Activated T-cell treated with anti-CD3 and anti-CD28 coated beads, Interleukin-2, amount 50 U/mL, for 48 hours (primary cell): ENCODE results near the gene SHISA7.
"Not testable (repeated sequence)": the region's sequence is repeated elsewhere in the genome, so short reads cannot be mapped to it uniquely, and the experiment has no call there.

Source experiments
- DNase-seq, 2 experiments: peaks; one replicate each; pipeline ENCODE4 v3.0.0-alpha.2; 2020

SHISA7 gene

DNA sequence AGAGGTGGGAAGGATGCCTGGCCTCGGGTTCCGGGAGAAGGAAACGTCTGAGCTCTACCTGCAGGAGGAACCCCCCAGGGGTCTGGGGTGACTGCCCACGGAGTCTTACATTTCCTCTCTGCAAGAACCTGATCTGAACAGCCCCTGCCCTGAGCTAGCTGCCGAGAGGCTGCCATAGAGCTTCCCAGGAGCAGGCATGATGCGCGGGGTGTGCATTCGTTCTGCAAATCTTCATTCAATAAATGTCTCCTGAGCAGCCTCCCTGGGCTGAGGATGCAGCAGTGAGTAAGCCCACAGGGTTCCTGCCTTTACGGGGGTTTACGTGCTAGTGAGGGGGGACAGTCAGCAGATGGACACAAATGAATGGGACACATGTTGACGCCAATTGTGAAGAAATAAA lies 1.5 kb upstream of the SHISA7 start:
- no peak for DNase-seq

DNA sequence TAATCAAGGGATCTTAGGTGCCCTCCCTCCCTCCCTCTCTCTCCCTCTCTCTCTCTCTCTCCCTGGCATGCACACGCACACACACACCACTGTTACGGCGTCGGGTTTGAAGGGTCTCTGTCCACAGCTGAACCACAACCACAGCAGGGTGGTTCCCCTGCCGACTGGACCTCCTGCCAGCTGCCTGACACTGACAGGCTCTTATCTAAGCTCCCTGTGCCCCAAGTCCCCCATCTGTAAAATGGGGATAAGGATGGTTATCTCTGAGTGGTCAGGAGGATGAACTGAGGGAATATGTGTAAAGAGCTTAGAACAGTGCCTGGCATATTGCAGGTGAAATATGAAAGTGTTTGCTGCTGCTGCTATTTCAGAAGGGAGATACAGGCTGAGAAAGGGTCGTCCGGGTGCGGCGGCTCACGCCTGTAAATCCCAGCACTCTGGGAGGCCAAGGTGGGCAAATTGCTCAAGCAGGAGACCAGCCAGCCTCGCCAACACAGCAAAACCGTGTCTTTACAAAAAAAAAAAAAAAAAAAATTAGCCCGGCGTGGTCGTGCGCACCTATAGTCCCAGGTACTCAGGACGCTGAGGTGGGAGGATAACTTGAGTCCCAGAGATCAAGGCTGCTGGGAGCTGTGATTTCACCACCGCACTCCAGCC lies 852 bp upstream of the SHISA7 start:
- no peak for DNase-seq

DNA sequence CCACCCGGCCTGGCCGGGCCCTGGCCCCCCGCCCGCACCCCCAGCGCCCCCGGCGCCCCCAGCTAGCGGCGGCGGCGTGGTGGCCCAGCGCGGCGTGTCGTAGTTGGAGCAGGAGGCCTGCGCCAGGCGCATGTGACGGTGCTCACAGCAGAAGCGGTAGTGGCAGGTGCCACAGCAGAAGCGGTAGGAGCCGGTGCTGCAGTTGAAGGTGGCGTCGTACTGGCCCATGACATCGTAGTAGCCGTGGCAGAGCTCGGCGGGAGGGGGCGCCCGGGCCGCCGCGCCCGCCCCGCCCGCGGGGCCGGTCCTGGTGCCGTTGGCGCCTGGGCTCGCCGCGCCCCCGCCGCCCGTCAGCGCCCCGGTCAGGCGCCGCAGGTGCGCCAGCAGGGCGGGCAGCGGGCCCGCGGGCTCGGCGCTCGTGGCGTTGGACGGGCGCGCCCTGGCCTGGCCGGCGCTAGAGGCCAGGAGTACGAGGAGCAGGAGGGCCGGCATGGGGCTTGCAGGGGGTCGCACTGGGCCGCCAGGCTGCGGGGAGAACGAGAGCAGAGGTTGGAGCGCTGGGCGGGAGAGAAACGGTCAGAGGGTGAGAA lies 633 bp downstream of the SHISA7 start:
- DNase-seq, result no peak

DNA sequence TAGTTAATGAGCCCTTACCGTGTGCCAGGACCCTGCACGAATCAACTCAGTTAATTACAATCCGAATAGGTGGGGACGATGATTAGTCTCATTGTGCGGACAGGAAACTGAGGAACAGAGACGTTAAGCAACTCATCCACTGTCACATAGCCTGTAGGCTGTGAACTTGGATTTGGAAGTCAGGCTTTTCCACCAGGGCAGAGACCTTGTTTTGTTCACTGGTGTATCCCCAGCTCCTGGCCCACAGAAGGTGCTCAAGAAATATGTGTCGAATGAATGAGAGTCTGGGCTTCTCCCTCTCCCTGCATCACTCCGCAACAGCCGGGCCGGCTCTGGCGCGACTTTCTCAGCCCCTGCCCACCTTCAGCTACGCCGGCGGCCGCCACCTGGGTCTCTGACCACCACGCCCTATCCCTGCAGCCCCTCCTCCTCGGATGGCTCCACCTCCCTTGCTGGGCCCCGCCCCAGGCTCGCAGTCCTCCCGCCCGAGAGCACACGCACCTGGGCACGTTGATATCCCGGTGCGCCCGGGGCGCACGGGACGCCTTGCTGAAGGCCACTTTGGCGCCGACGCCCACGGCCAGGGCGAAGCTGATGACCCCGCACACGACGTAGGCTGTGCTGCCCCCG lies 1.3 kb downstream of the SHISA7 start:
- peak in 1 of 2 experiments; percentile 54 for DNase-seq

DNA sequence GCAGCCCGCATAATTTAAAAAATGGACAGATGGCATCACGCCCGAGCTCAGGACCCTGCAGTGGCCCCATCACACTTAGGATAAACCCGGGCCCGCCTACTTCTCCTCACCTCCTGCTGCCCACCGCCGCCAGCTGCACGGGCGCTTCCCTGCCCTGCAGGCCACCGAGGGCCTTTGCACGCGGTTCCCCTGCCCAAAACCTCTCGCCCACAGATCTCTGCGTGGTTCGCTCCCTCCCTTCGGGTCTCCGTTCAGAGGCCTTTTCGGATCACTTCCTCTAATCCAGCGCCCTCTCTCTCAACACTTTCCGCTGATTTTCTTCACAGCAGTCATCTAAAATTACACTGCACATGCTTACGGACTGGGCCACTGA lies 1.8 kb downstream of the SHISA7 start:
- no peak for DNase-seq

DNA sequence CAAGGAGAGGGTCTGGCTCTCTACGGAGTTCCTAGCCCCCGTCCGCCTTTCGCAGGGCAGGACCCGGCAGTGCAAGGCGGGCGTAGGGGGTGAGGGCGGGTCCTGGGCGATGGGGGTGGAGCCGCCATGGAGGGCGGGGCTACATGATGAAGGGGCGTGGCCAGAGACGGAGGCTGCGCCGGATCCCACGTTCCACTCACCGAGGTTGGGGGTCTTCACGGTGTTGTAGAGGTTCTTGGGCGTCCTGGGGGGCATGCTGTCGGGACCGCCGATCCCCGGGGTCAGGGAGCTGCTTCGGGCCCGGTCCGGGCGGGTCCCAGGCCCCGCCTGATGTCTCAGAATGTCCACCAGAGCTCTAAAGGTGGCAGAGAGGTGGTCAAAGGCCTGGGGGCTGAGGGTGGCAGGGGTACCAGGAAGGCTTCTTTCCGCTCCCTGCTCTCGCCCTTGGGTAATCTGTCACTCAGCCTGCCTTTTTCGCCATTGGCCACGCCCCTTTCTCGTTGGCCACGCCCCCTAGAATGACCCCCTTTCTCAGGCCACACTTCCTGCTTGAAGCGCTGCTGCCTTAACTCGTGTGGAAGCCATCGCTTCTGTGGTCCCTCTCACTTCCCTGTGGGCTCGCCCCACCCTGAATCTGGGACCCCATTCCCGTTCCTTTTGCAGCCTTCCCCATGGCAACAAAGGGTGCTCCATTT lies 2.5 kb downstream of the SHISA7 start:
- DNase-seq, result peak in 1 of 2 experiments; percentile 55

DNA sequence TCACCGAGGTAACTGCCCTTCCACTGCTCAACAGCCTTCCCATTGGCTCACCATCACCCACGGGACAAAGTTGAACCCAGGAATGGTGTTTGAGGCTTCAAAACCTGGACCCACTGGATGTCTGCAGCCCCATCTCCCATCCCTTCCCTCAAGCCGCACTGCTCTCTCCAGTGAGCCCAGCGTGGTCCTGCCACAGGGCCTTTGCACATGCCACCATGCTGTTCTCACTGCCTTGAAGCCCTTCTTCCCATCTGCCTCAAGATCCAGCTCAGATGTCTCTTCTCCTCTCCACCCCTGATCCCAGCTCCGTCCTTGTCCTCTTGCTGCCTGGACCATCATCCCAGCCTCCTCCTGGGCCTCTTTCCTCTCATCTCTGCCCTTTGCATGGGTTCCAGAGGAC lies 4.0 kb downstream of the SHISA7 start:
- no peak for DNase-seq

DNA sequence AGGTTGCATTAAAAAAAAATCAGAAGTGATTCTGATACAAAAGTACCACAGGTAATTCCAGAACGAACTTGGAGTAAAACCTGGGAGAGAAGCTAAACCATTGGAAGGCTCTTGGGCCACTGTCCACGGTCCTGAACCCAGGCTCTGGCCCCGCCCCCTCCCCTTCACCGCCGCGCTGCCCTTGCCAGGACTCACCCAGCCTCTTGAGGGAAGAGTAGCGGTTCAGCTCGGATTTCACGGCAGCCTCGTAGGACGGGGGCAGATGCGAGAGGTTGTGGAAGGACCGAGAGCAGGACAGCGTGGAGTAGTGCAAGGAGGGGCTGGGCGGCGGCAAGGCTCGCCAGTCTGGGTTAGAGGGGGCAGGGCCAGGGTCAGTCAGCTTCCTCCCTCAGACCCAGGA lies 5.7 kb downstream of the SHISA7 start:
- no peak for DNase-seq

DNA sequence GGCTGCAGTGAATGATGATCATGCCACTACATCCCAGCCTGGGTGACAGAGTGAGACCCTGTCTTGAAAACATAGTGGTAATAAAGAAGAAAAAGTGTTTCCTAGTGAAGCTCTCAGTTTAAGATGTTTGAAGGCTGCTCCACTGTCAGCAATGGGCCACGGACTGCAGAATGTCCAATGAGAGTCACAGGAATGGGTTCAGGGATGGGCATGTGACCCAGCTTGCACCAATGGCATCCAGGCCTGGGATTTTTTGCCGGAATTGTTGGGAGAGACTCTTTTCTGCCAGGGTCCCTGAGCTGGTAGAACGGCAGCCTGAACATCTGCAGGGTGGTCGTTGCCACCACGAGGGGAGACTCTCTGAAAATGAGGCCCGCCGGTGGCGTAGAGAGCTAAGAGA lies 6.3 kb downstream of the SHISA7 start:
- DNase-seq, result no peak

DNA sequence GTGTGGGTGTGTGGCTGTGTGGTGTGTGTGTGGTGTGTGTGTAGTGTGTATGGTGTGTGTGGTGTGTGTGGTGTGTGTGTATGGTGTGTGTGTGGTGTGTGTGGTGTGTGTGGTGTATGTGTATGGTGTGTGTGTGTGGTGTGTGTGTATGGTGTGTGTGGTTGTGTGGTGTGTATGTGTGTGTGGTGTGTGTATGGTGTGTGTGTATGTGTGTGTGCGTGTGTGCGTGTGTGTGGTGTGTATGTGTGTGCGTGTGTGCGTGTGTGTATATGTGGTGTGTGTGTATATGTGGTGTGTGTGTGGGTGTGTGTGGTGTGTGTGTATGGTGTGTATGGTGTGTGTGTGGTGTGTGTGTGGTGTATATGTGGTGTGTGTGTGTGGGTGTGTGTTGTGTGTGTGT lies 8.1 kb downstream of the SHISA7 start:
- DNase-seq, result no peak

DNA sequence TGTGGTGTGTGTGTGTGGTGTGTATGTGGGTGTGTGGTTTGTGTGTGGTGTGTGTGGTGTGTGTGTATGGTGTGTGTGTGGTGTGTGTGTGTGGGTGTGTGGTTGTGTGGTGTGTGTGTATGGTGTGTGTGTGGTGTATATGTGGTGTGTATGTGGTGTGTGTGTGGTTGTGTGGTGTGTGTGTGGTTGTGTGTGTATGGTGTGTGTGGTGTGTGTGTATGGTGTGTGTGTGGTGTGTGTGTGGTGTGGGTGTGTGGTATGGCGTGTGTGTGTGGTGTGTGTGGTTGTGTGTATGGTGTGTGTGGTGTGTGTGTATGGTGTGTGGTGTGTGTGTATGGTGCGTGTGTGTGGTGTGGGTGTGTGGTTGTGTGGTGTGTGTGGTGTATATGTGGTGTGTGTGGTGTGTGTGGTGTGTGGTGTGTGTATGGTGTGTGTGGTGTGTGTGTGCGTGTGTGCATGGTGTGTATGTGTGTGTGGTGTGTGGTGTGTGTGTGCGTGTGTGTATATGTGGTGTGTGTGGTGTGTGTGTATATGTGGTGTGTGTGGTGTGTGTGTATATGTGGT lies 8.7 kb downstream of the SHISA7 start:
- no peak for DNase-seq

DNA sequence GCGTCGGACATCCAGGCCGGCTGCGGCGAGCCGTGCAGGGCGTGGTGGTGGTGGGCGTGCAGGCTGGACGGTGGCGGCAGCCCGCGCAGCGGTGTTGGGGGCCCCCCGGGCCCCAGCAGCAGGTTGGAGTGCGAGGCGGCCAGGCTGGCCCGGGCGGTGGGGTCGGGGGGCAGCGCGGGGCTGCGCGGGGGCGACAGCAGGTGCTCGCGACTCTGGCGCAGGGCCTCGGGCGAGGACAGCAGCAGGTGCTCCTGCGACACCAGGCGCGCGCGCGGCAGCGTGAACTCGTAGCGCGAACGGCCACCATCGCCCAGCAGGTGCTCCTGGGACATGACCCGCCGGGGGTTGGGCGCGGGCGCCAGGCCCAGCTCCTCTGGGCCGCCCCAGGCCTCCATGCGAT lies 9.8 kb downstream of the SHISA7 start:
- DNase-seq, result no peak

DNA sequence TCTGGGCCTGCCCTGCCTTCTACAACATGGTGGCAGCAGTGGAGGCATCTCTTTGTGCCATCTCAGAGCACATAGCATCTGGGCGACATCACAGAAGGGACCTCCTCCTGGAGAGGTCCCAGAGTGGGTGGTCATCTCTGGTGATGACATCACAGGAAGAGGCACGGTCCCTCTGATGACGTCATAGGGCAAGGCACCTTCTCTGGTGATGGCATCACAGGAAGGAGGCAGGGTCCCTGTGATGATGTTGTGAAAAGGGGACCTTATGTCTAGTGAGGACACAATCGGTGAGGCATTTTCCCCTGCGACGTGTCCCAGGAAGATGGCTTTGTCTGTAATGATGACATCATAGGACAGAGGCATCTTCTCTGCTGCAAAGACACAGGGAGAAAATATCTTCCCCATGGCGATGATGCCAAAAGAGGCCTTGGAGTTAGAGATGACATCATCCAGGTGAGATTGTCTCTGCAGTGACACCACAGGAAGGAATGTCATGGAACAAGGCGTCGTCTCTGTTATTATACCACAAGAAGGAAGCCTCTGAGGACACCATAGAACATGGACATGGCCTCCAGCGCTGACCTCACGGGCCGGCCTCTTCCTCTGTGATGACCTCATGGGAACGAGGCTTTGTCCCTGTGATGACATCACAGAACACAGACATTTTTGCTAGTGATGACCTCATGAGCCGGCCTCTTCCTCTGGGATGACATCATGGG lies 10.7 kb downstream of the SHISA7 start:
- no peak for DNase-seq

DNA sequence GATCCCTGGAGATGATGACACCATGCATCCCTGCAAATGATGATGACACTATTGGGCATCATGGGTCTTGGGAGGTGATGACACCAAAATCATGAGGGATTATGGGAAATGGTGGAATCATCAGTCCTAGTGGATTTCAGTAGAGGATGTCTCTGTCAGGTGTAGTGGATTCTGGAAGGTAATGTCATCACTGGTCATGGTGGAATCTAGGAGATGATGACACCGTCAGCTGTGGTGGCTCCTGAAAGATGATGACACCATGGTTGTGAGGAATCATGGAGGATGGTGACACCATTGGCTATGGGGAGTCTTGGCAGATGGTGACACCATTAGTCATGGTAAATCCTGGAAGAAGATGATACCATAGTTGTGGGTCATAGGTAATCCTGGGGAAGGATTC lies 11.9 kb downstream of the SHISA7 start:
- DNase-seq, result no peak

DNA sequence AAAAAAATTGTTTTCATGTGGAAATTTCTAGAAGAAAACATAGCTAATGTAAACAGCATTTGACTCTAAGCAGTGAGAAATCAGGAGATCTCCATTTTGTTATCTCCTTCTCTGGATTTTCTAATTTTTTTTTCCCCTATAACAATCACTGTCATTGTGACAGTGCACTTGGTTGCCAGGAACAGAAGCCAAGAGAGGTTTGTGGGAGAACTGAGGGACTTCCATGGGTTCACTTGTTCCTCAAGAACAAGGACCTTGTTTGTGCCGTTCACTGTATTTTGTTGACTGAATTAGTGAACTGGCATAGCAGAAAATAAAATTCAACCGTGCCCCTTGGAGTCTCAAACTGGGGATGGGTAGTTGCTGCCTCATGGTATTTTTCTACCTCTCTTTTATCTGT lies 17.1 kb downstream of the SHISA7 start:
- no peak for DNase-seq

DNA sequence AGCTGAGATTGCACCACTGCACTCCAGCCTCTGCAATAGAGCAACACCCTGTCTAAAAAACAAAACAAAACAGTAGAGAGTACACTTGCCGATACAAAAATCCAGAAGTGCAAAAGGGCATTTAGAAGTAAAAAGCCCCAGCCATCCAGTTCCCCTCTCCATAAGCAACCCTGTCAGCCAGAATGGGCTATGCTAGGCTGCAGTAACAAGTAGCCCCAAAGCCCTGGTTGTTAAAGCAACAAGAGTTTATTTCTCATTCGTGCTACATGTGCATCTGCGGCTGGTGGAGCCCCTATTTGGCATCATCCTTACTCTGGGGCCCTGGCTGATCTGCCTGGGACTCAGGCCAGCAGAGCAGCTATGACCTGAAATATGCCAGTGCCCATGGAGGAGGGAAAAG lies 18.6 kb downstream of the SHISA7 start:
- no peak for DNase-seq

DNA sequence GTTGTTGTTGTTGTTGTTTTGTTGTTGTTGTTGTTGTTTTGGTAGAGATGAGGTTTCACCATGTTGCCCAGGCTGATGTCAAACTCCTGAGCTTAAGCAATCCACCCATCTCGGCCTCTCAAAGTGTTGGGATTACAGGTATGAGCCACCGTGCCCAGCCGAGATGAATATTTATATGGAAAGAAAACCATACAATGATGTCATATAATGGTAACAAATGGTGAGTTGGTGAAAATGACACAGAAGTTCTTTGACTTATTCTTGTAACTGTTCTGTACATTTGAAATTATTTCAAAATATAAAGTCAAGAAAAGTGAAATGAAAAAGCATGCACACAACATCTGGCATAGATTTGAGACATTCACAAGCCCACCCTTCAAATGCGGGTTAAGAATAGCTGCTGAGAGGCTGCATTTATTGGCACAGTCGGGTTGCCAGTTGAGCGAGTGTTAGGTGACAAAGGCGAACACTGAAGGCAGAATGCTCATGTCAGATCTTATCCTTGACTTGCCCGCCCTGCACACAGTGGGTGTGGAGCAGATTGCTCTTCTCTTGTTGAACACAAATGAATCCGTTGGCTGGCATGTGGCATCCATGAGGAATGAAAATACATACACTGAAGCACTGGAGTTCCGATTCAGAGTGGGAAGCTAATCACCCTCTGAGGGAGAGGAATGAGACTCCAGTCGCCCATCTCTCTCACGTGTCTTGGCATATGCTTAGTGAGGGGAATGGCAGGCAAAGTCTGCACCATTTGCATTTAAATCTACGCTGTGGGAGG lies 19.7 kb downstream of the SHISA7 start:
- DNase-seq, result no peak

DNA sequence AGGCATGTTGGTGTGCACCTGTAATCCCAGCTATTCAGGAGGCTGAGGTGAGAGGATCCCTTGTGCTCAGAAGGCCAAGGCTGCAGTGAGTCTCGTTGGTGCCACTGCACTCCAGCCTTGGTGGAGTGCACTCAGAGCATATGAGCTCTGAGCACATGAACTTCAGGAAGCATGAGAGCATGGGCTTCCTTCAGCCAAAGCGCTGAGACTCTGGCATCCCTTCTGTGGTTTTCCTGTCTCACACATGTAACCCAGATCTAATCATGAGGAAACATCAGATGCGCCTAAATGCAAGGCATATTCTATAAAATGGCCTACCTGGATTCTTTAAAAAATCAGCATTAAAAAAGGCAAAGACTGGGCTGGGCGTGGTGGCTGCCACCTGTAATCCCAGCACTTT lies 21.8 kb downstream of the SHISA7 start:
- not testable (repeated sequence) for DNase-seq

DNA sequence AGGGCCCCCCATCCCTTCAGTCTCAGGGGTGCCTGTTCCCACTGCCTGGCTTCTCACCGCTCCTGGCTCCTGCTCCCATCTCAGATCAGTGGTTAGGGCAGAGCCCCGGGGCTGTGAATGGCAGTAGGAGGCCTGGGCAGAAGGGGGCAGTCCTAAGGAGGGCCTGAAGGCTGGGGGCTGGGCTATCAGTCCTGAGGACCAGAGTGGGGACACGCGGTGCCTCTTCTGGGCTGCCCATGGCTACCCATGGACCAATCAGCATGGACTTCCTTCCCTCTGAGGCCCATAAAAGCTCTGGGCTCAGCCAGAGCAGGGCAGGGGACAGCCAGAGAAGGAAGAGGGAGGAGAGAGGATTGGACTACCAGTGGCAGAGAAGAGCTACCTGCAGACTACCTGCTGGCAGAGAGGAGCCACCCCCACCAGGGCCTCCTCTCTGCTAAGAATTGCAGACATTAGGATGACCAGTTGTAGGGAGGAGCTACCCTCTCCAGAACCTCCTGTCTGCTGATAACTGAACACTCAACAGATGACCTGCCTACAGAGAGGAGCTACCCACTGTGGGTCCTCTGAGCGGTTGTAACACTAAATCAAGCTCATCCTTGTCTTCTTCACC lies 23.4 kb downstream of the SHISA7 start:
- DNase-seq, result no peak

DNA sequence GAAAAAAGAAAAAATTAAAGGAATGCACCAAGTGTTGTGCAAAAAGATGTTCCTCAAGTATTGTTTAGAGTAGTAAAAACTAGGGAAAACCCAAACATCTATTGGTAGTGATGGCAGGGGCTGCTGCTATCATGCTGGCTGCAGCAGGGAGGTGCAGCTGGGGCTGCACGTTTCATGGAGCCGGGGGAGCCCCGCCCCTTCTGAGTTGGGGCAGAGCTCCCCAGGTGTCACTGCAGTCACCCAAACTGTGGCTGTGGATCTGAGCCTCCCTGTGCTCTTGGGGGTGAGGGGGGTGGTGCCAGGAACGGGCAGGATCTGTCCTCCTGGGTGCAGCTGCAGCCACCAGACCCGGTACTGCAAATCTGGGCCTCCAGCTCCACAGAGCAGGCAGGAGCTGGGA lies 24.0 kb downstream of the SHISA7 start:
- DNase-seq, result no peak

DNA sequence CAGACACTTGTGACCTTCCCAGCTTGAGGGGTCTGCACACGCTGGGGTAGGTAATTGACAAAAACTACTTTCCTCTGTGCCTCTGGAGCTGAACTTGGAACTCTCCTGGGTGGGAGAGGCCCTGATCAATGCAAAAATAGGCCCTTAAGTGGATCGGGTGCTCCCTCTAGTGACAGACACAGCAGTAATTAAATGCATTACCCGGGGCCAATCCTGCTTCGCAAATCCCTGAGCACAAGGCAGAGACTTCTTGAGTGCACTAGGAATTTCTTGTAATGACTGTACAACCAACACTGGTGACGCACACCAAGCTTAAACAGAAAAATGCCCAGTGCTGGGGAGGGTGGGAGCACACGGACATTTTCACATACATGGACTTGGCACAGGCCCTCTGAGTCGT lies 24.9 kb downstream of the SHISA7 start:
- DNase-seq, result peak; percentile 56 to 60

DNA sequence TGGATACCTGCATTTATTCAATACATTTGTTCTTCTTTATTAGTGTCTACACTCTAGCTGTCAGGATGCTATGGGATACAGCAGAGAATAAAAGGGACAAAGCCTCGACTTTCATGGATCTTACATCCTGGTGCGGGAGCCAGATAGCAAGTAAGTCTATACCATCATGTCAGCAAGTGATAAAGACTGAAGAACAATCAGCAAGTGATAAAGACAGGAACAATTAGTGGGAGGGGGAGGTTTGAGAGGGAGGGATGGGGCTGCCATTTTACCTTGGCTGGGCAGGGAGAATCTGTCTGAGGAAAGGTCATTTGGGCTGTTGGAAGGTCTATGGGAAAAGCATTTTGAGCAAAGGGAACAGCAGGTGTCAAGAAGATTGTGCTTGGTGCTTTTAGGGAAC lies 32.9 kb downstream of the SHISA7 start:
- no peak for DNase-seq
